ENCODE measurements around the gene IZUMO1R.
"Not testable (repeated sequence)": the region's sequence is repeated elsewhere in the genome, so short reads cannot be mapped to it uniquely, and the experiment has no call there.

Gene IZUMO1R

GRCh38 chr11:94350850-94351563 lies 46.6 kb downstream of the IZUMO1R start:
- not testable (repeated sequence) for H3K9me3 Mint-ChIP-seq, H3K4me1 Mint-ChIP-seq, ATAC-seq, H3K36me3 Mint-ChIP-seq, H3K4me3 Mint-ChIP-seq, H3K27ac Mint-ChIP-seq
- H3K27me3 Mint-ChIP-seq = peaks cover 33% of the 10 kb centered on the region

All from stimulated activated memory B cell treated with anti-CD40 and anti-IgM and Interleukin-4, amounts not matched to agents 10 μg/mL and 1 μg/mL and 100 μg/mL, for 72 hours (primary cell).